Measurements from ENCODE around the gene PAQR9. TPM values are rescaled to one million over a fixed set of nuclear protein-coding genes. Genes with fewer than 3 reads are reported as not detected.

Gene PAQR9
- polyA plus RNA-seq, 1 donor (not counting 4 experiments of a cell fraction or from before 2014, with no cell fraction given) = not detected

DNA sequence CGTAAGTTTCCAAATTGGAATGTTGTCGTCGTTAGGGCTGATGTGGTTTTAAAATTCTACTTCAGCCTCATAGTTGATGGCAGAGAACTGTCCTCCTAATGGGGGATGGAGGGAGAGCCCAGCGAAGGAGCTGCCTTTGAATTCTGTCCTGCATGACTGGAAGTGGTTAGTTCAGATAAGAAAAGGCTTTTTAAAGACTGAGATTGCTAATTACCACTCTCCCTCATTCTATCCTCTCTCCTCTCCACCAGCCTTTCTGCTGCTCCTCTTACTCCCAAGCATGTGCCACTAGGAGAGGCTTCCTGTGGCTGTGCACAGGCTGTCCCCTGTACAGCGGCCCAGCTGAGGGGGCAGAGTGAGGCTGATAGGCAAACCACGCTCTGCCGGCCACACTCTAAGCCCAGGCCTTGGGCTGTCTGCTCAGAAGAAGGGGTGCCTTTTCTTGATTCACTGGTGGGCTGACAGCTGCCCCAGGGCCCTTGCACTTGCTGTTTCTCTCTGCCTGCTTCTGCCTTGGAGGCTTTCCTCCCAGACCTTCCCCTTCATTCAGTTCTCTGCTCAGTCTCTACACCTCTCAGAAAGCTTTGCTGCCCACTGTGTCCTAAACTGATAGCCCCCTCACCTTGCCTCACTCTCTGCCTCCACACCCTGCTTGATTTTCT, 8.7 kb upstream of the PAQR9 start:
- dilution Hi-C loops (cut with MboI; ENCODE audit: extremely low pct_ligation_motif_present, low sequenced_read_pairs) = no loop called here
- Histone ChIP-seq H3K9ac (ENCODE audit: control insufficient read depth, extremely low read depth, insufficient read depth, low read length) (no peak overlapping the region), H3K27me3 (ENCODE audit: control insufficient read depth, extremely low read depth, insufficient read depth, low read length) (no peaks in the 10 kb centered on the region), H3K4me1 (ENCODE audit: control insufficient read depth, extremely low read depth, insufficient read depth, low read length) (peaks cover 8% of the 10 kb centered on the region), H3K27ac (ENCODE audit: control insufficient read depth, insufficient read depth, low read length) (no peak overlapping the region), H3K79me2 (ENCODE audit: control insufficient read depth, insufficient read depth, low read length) (no peaks in the 10 kb centered on the region), H2AFZ (ENCODE audit: control insufficient read depth, low read length) (no peak overlapping the region), H3K4me3 (ENCODE audit: control insufficient read depth in 2 of 3, extremely low read depth in 1 of 3, insufficient read depth in 2 of 3, low read depth in 1 of 3, low read length in 3 of 3) (no peak overlapping the region), H3K4me2 (ENCODE audit: control insufficient read depth, extremely low read depth, insufficient read depth, low read depth, low read length) (no peak overlapping the region), H4K20me1 (ENCODE audit: control insufficient read depth, extremely low read depth, insufficient read depth, low read length) (no peaks in the 10 kb centered on the region), H3K9me3 (ENCODE audit: control insufficient read depth, low read depth, low read length) (no peaks in the 10 kb centered on the region), H3K9me1 (ENCODE audit: control insufficient read depth, extremely low read depth, insufficient read depth, low read length) (no peaks in the 10 kb centered on the region), H3K36me3 (ENCODE audit: control insufficient read depth in 2 of 2, extremely low read depth in 1 of 2, insufficient read depth in 2 of 2, low read length in 2 of 2) (no peaks in the 10 kb centered on the region)
- DNase-seq (ENCODE audit: low read depth, low spot score) (no peak), FAIRE-seq (no peak)
- TF ChIP-seq, protein P1, sequence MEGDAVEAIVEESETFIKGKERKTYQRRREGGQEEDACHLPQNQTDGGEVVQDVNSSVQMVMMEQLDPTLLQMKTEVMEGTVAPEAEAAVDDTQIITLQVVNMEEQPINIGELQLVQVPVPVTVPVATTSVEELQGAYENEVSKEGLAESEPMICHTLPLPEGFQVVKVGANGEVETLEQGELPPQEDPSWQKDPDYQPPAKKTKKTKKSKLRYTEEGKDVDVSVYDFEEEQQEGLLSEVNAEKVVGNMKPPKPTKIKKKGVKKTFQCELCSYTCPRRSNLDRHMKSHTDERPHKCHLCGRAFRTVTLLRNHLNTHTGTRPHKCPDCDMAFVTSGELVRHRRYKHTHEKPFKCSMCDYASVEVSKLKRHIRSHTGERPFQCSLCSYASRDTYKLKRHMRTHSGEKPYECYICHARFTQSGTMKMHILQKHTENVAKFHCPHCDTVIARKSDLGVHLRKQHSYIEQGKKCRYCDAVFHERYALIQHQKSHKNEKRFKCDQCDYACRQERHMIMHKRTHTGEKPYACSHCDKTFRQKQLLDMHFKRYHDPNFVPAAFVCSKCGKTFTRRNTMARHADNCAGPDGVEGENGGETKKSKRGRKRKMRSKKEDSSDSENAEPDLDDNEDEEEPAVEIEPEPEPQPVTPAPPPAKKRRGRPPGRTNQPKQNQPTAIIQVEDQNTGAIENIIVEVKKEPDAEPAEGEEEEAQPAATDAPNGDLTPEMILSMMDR (optimal IDR thresholded peaks at IDR 0.05 in 1 of 3, IDR thresholded peaks at IDR 0.05 in 1 of 3, conservative IDR thresholded peaks at IDR 0.05 in 1 of 3; ENCODE audit: extremely low read depth in 1 of 3, insufficient read depth in 2 of 3, low read length in 3 of 3) = no peak
- TF ChIP-seq EZH2 (IDR thresholded peaks at IDR 0.05; ENCODE audit: low read length) = no peak

GRCh38 chr3:142971431-142971830, 8.0 kb upstream of the PAQR9 start:
- dilution Hi-C loops (cut with MboI; ENCODE audit: extremely low pct_ligation_motif_present, low sequenced_read_pairs) = no loop called here
- no peak for FAIRE-seq

More at GRCh38 chr3:142971431-142971830, 8.0 kb upstream of the PAQR9 start:
- Histone ChIP-seq H3K27ac (ENCODE audit: control insufficient read depth, insufficient read depth, low read length) (no peak overlapping the region), H3K9ac (ENCODE audit: control insufficient read depth, extremely low read depth, insufficient read depth, low read length) (no peak overlapping the region), H3K79me2 (ENCODE audit: control insufficient read depth, insufficient read depth, low read length) (no peaks in the 10 kb centered on the region), H3K9me1 (ENCODE audit: control insufficient read depth, extremely low read depth, insufficient read depth, low read length) (no peaks in the 10 kb centered on the region), H3K36me3 (ENCODE audit: control insufficient read depth in 2 of 2, extremely low read depth in 1 of 2, insufficient read depth in 2 of 2, low read length in 2 of 2) (no peaks in the 10 kb centered on the region), H3K9me3 (ENCODE audit: control insufficient read depth, low read depth, low read length) (no peaks in the 10 kb centered on the region), H3K4me2 (ENCODE audit: control insufficient read depth, extremely low read depth, insufficient read depth, low read depth, low read length) (no peak overlapping the region), H3K4me3 (ENCODE audit: control insufficient read depth in 2 of 3, extremely low read depth in 1 of 3, insufficient read depth in 2 of 3, low read depth in 1 of 3, low read length in 3 of 3) (no peak overlapping the region), H3K27me3 (ENCODE audit: control insufficient read depth, extremely low read depth, insufficient read depth, low read length) (peaks cover under 1% of the 10 kb centered on the region), H4K20me1 (ENCODE audit: control insufficient read depth, extremely low read depth, insufficient read depth, low read length) (no peaks in the 10 kb centered on the region), H3K4me1 (ENCODE audit: control insufficient read depth, extremely low read depth, insufficient read depth, low read length) (peaks cover under 1% of the 10 kb centered on the region), H2AFZ (ENCODE audit: control insufficient read depth, low read length) (no peak overlapping the region)
- DNase-seq (ENCODE audit: low read depth, low spot score) = no peak
- no peak for TF ChIP-seq EZH2 (IDR thresholded peaks at IDR 0.05; ENCODE audit: low read length)
- TF ChIP-seq, protein P1 (optimal IDR thresholded peaks at IDR 0.05 in 1 of 3, IDR thresholded peaks at IDR 0.05 in 1 of 3, conservative IDR thresholded peaks at IDR 0.05 in 1 of 3; ENCODE audit: extremely low read depth in 1 of 3, insufficient read depth in 2 of 3, low read length in 3 of 3) = no peak

All from keratinocyte (primary cell).